Astrocyte (in vitro differentiated cells and primary cell): Measurements from ENCODE around the gene RAD51B.

Source experiments
- EZH2 ChIP-seq: IDR thresholded peaks from 2 replicates; pipeline ENCODE4 v1.6.1; 2012; ENCODE audit warnings: mild to moderate bottlenecking, low read length, inconsistent platforms; ENCODE audit not compliant: insufficient read depth
- TF ChIP-seq, protein P1 (sequence below): IDR thresholded peaks from 2 replicates; pipeline ENCODE4 v1.5.1; 2011; ENCODE audit warnings: low read depth, mild to moderate bottlenecking, inconsistent platforms, low read length, moderate library complexity; ENCODE audit not compliant: insufficient read depth

DNA sequence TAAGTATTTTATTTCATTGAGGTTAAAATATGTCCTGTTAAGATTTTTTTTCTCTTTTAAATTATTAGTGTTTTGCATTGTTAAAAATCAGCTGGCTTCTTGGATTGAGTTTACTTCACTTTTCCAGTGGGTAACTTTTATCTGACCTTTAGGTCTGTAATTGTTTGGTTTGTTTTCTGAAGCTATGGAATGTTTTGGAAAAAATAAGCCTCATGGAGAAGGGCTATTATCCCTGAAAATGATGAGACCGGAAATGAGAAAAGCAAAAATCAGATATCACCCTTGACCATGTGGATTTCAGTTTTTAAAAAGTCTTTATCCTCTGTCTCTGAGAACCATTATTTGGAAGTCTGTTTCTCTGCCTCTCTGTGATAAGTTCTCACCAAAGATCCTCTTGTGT is 180.9 kb downstream of the RAD51B start:
- TF ChIP-seq, protein P1, sequence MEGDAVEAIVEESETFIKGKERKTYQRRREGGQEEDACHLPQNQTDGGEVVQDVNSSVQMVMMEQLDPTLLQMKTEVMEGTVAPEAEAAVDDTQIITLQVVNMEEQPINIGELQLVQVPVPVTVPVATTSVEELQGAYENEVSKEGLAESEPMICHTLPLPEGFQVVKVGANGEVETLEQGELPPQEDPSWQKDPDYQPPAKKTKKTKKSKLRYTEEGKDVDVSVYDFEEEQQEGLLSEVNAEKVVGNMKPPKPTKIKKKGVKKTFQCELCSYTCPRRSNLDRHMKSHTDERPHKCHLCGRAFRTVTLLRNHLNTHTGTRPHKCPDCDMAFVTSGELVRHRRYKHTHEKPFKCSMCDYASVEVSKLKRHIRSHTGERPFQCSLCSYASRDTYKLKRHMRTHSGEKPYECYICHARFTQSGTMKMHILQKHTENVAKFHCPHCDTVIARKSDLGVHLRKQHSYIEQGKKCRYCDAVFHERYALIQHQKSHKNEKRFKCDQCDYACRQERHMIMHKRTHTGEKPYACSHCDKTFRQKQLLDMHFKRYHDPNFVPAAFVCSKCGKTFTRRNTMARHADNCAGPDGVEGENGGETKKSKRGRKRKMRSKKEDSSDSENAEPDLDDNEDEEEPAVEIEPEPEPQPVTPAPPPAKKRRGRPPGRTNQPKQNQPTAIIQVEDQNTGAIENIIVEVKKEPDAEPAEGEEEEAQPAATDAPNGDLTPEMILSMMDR: no peak
- no peak for TF ChIP-seq EZH2
